ENCODE results near the gene KCND2.

DNA sequence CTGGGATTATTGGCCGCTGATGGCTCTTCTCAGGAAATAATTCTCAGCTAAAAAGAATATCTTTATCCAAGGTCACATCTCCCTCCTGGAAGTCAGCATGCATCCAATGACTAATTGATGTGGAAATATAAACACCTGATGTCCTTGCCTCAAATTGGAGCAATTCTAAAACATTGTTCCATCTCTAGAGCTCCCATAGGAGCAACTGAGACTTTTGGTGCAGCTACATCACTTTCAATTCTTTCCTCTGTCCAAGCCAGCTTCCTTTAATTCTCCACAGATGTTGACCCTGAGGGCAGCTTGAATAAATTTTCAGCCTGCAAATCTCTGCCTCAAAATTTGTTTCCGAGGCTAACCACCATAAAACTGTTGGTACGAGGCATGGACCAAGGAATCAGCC is 43.9 kb upstream of the KCND2 start:
- TF ChIP-seq POLR2A (IDR thresholded peaks at IDR 0.05; ENCODE audit: low read depth) = no peak
- no peak for TF ChIP-seq POLR2AphosphoS5 (IDR thresholded peaks at IDR 0.05)
- TF ChIP-seq EP300 (IDR thresholded peaks at IDR 0.05) = no peak
- TF ChIP-seq, protein P1, sequence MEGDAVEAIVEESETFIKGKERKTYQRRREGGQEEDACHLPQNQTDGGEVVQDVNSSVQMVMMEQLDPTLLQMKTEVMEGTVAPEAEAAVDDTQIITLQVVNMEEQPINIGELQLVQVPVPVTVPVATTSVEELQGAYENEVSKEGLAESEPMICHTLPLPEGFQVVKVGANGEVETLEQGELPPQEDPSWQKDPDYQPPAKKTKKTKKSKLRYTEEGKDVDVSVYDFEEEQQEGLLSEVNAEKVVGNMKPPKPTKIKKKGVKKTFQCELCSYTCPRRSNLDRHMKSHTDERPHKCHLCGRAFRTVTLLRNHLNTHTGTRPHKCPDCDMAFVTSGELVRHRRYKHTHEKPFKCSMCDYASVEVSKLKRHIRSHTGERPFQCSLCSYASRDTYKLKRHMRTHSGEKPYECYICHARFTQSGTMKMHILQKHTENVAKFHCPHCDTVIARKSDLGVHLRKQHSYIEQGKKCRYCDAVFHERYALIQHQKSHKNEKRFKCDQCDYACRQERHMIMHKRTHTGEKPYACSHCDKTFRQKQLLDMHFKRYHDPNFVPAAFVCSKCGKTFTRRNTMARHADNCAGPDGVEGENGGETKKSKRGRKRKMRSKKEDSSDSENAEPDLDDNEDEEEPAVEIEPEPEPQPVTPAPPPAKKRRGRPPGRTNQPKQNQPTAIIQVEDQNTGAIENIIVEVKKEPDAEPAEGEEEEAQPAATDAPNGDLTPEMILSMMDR (IDR thresholded peaks at IDR 0.05) = no peak

Data from esophagus muscularis mucosa (tissue), 4 donors.